ENCODE results near the gene CAMK2N2.

Gene CAMK2N2

DNA sequence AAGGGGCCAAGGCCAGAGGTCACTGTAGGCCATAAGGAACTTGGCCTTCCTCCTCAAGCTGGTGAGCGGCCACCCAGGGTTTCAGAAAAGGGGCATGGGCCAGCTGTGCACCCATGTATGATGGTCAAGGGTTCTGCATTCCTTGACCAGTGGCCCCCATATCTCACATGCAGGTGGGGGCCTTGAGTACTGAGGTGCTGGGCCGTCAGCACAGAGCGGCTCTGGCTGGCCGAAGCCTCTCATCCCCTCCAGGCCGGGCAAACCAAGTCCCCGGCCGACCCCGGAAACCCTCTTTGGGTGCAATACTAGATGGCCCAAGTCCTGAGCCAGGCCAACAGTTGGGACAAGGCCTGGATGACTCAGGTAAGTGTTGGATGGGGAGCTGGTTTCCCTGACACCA lies 22.1 kb downstream of the CAMK2N2 start:
- no peak for DNase-seq

DNA sequence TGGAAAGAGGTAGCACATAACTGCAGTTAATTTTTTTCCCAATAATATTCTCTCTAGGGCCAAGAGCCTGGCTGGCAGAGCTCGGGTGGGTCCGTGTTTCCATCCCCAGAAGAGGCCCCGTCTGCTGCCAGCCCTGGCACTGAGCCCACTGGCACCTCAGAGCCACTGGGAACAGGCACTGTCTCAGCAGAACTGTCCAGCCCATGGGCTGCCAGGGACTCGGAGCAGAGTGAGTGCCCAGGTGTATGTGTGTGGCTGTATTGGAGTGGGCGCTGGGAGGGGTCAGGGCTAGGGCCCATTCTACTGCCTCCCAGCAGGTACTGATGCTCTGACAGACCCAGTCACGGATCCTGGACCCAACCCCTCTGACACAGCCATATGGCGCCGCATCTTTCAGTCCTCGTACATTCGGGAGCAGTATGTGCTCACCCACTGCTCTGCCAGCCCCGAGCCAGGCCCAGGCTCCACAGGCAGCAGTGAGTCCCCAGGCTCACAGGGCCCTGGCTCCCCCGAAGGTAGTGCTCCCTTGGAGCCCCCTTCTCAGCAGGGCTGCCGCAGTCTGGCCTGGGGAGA lies 23.0 kb downstream of the CAMK2N2 start:
- no peak for DNase-seq

DNA sequence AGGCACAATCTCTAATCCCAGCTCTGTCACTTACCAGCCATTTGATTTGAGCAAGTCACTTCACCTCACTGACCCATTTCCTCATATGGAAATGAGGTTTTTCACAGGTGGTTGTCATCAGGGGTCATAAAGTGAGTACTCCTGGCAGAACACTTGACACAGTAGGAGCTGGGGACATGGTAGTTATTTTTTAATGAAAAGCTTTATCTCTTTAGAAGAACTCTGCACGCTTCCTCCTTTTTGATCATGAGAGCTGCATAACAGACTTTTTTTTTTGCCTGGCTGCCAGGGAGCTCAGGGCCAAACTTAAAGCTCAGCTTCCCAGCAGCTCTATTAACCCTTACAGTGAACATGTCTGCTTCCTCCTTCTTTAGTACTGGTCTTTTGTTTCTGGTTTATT lies 23.5 kb downstream of the CAMK2N2 start:
- DNase-seq = no peak

DNA sequence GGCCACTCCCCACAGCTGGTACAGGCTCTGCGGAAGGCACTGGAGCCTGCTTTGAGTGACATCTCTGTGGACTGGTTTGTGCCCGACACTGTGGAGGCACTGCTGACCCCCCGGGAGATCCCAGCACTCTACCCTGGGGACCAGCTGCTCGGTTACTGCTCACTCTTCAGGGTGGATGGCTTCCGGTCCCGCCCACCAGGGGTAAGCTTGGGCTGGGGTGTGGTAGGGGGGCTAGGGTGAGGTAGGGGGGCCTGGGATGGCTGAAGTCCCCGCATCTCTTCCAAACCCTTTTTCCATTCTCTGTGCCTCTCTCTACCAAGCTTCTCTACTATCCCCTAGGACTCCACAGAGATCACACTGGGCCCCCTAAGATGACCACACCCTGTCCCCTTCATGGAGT lies 24.1 kb downstream of the CAMK2N2 start:
- DNase-seq = no peak

DNA sequence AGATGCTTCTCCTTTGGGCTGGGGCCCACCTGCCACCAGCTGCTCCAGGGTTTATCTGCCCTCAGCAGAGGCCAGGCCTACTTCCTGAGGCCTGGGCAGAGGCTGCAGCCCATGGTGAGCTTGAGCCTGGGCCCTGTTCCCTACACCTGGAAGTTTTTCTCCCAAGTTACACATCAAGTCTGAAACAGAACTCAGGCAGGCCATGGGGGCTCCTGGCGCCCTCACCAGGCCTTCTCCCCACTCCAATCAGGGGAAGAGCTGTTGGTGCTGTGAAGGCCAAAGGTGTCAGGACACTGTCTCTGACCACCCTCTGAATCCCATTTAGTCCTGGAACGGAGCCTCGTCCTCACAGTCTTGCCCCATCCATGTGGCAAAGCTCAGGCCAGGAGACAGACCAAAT lies 24.7 kb downstream of the CAMK2N2 start:
- DNase-seq = no peak

DNA sequence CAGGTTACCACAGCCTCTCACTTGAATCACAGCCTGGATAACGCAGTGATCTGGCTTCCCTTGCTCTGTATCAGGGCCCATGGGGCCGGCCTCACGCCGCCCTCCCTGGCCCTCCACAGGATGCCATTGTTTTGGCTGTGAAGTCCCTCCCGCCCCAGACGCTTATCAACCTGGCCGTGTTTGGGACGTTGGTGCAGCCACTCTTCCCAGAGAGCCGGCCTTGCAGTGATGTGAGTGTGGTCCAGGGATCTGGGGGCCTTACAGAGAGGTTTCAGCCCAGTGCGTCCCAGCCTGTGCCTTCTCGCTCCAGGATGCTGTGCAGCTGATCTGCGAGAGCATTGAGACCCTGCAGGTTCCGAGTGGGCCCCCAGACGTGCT lies 25.3 kb downstream of the CAMK2N2 start:
- DNase-seq = no peak

DNA sequence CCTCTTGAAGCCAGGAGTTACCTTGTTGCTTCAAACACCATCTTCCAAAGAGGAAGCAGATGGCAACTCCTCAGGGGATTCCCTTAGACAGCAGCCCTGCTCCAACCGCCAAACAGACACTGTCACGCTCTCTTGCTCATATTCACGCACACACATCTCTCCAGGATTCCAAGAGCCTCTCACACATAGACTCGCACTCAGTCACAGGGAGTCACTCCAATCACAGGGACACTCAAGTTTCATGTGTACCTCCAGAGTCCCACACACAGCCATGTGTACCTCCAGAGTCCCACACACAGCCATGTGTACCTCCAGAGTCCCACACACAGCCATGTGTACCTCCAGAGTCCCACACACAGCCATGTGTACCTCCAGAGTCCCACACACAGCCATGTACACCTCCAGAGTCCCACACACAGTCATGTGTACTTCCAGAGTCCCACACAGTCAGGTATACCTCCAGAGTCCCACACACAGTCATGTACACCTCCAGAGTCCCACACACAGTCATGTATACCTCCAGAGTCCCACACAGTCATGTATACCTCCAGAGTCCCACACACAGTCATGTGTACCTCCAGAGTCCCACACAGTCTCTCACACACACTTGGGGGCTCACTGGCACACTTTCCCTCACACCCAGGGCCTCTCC lies 25.8 kb downstream of the CAMK2N2 start:
- no peak for DNase-seq

DNA sequence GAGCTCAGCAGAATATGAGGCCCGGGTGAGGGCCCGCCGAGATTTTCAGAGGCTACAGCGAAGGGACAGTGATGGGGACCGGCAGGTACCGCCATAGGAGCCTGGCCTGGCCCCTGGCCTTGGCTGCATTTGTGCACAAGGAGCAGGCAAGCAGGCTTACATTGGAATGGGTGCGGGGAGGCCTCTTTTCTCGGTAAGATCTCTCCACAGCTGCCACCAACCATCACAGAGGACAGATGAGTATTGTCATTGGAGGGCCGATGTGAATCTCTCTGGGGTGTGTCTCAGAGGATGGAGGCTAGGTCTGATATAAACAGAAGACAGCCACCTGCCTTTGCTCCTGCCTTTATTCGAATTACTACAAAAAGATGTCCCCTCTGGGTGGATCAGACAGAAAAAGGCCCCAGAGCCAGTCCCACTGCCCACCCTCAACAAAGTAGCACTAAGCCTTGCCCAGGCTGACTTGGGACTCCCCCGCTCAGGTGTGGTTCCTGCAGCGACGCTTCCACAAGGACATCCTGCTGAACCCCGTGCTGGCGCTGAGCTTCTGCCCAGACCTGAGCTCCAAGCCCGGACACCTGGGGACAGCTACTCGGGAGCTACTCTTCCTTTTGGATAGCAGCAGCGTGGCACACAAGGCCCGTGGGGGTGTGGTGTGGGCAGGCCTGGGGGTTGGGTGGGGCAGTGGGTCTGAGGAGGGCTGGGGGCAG lies 26.5 kb downstream of the CAMK2N2 start:
- no peak for DNase-seq

DNA sequence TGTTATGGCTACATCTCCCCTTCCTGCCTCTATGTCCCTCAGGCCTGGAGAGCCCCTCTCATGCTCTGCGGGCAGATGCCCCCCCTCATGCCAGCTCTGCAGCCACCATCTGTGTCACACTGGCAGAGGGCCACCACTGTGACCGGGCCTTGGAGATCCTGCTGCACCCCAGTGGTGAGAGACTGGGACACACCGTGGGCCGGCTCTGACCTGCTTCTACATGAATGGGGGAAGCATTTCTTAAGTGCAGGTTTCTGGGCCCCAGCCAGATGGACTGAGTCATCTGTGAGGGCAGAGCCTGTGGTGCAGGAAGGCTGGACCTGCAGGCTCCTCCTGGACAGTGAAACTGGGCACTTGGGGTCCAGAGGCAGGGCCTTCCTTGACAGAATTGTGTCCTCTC lies 27.1 kb downstream of the CAMK2N2 start:
- no peak for DNase-seq

DNA sequence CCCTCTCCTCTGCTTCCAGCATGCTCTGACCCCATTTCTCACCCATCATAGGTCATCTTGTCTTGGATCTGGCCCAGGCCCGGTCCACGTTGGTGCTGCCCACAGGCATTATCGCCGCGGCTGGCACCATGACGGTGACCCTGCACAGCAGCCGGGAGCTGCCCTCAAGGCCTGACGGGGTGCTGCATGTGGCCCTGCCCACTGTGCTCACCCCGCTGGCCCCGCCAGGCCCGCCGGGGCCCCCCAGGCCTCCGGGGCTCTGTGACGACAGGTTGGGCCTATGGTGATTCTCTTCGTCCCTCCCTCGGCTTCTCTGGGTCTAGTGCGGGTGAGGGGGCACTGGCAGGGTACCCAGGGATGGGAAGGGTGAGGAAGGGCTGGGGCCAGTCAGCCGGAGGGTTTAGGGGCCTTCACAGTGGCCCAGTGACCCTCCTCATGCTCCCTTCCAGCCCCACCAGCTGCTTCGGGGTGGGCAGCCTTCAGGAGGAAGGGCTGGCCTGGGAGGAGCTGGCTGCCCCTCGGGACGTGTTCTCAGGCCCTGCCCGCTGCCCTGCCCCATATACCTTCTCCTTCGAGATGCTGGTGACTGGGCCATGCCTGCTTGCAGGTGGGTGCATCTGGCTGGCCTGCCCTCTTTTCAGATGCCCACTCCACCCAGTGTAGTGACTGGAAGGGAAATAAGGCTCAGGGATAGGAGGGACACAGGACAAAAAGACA lies 28.1 kb downstream of the CAMK2N2 start:
- no peak for DNase-seq

DNA sequence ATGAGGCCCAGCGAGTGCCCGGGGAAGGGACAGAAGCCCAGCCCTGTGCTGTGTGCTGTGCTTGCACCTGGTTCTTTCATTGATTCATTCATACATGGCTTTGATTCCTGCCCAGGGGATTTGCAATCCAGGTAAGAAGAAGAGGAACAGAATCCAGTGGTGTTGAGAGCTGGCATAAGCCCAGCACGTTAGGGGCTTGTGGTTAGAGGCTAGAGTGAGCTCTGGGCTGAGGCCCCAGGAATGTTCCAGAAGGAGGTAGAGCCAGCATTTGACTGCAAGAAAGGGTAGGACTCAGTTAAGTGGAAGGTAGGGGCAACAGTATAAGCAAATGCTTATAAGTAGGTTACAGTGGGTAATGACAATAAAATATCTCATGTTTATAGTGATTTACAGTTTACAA lies 29.7 kb downstream of the CAMK2N2 start:
- no peak for DNase-seq

DNA sequence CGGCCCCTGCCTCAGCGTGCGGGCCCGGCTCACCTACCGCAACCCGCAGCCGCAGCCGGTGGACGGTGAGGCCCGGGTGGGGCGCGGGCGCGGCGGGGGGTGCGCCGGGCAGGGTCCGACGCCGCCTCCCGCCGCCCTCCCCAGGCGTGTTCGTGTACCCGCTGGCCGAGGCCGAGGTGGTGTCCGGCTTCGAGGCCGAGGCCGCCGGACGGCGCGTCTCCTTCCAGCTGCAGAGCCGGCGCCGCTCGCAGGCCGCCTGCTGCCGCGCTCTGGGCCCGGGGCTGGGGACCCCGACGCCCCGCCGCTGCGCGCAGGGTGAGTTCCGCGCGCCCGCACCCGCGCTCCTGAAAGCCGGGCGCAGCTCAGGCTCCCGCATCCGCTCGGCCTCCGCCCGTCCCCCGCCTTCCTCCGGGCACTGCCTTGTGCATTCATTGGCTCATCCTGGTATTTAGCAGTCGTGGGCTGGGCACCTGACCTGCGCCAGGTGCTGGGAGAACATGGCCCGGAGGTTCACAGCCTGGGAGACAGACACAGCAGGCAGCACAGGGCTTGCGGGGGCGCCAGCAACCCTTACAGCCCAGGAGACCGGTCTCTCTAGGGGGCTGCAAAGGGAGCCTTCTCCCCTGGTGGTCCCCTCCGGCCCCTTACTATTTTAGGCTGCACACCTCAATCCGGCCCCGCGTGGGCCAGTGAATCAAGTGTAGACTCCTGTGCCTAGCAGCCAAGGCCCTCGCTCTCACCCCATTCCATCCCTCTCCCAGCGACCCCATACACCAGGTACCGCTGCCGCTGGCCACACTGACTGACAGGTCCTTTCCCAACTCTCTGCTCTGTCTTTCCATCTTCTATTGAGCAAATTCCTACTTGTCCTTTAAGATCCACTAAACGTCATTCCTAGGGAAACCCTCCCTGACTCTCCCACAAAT lies 30.5 kb downstream of the CAMK2N2 start:
- DNase-seq = no peak

DNA sequence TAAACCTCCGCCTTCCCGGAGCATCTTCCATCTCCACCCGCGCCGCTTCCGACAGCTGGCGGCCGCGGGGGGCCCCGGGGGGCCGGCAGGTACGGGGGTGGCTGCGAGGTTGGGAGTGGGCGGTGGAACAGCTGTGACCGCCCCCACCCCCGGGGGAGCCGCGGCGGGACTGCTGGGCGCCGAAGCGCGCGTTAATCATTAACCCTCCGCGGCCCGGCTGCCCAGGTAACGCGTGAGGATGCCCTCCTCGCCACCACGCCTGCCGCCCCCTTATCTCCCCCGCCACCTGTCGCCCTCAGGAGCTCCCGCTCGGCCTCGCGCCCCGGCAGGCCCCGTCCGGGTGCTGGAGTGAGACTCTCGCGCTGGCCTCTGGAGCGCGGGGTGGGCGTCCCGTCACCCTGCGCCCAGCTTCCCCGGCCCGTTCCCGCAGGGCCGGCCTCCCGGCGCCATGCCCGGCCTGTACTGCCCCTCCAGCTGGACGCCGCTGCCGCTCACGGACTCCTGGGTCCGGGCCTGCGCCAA lies 31.2 kb downstream of the CAMK2N2 start:
- no peak for DNase-seq

DNA sequence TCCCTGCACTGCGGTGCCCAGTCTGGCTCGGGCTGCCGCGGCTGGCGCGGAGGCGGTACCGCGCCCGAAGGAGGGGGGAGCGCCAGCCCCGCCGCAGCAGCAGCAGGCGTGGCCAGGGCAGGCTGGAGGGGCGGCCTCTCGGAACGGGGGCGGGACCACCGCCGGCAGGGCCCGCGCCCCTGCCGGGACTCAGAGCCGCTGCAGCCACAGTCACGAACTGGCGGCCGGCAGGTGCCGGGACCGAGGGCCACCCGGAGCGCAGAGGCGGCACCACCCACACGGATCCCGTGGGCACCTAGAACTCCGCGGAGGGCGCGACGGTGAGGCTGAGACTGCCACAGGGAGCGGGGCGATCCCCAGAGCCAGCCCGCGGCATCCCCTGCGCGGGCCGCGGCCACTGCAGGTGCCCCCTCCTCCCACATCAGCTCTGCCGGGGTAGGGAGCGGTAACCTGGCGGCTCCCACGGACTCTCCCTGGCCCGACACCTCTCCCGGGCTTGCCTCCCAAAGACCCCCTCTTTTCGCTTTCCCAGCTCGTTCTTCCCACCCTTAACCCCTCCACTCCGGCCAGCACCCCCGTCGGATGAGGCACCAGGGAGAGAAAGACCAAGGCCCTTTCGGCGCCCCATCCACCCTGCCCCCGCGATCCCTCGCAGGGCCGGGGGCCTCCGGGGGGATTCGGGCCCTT lies 31.8 kb downstream of the CAMK2N2 start, which contains the start of gene VWA5B2:
TSS of gene VWA5B2 (plus strand) at position 192 of the 687 bp plus-strand sequence. CDS start 944 bp downstream, outside the sequence.
- DNase-seq = peak; percentile 52

DNA sequence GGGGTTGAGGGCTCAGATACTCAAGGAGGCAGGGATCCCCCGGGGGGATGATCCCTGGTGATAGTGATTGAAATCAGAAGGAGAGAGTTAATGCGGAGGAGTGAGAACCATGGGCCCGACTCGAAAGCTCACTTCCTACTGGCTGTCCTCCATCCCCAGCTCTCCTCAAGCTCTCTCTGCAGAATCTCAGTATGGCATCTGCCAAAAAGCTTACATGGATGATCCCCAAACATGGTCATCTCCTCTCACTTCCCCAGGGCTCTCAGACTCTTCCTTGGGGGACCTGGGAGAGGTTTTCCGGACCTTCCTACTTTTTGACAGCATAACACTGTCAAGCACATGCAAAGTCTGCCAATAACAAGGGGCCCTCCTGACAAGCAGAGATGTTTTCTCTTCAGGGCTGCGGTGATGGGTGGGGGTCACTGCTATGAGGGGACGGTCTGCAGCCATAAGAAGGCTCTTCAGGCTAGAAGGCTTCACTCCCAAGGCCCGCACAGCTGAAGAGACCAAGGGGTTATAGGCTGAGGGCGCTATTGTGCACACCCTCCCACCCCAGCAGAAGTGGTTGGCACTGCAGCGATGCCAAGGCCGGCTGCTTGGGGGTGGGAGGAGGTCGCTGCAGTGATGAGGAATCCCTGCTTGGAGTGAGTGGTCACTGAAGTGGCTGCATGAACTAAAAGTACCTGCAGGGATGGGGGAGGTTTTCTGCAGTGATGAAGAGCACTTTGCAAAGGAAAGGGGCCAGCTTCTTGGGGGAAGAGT lies 32.8 kb downstream of the CAMK2N2 start:
- no peak for DNase-seq

DNA sequence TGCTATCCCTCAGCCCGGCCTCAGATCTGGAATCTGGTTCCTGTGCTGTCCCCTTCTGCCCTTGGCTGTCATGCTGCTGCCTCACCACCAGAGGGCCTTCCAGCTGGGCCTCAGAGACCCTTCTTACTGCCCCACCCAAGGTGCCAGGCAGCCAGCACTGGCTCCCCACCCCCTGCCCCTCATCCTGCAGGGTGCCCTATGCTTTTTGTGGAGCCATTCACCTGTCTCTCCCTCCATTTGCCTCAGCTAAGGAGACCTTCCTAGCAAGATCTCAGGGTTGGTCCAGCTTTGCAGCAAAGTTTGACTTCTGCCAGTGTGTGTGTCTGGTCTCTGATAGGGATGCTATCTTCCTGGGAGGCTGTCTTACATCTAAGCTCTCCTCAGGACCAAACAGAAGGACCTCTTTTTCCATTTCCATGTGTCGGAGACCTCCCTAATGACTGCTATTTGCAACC lies 33.8 kb downstream of the CAMK2N2 start:
- peak; percentile 56 for DNase-seq

DNA sequence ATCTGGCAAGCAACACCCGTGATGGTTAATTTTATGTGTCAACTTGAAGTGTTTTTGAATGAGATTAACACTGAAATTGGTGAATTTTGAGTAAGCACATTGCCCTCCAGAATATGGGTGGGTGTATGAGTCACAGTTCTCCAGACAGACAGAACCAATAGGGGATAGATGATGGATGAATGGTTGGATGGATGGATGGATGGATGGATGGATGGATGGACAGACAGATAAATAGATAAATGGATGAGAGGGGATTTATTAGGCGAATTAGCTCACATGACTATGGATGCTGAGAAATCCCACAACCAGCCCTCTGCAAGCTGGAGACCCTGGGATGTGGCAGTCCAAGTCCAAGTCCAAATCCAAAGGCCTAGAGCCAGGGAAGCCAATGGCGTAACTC lies 37.4 kb downstream of the CAMK2N2 start:
- DNase-seq = no peak

DNA sequence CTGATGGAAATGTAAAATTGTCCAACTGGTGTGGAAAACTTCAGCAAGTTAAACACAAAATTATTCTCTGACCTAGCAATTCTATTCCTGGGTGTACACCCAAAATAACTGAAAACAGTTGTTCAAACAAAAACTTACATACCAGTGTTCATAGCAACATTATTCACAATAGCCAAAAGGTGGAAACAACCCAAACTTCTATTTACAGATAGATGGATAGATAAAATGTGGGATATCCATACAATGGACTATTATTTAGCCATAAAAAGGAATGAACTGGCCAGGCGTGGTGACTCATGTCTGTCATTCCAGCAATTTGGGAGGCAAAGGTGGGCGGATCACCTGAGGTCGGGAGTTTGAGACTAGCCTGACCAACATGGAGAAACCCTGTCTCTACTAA lies 38.8 kb downstream of the CAMK2N2 start:
- no peak for DNase-seq

DNA sequence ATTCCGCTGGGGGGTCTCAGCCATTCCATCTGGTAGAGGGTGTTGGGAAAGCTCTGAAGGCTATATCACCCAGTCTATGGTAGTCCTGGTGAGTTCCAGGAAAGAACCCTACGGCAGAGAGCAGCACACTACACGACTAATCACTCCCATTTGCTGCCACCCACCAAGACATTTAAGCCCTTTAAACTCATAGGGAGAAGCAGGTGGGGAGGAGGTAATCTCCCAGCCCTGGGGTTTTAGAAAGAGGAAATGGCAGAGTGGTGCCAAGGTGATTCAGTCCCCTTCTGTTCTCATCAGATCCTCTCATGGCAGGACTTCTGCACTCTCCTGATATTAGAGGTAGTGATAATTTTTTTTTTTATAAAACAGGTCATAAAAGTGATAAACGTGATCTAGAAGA lies 42.5 kb downstream of the CAMK2N2 start:
- DNase-seq = no peak

DNA sequence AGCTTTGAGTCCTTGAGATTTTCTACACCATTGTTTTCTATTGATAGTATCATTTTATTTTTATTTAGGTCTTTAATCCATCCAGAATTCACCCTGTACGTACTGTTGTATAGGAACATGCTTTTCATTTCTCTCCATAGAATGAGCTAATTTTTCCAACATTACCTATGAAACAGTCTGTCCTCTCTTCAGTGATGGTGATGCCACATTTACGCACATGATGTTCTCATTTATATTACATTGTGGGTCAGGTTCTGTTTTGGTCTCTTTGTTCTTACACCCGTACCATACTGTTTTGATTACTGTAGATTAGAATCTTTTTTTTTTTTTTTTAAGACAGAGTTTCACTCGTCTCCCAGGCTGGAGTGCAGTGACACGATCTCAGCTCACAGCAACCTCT lies 49.6 kb downstream of the CAMK2N2 start:
- DNase-seq = no peak

DNA sequence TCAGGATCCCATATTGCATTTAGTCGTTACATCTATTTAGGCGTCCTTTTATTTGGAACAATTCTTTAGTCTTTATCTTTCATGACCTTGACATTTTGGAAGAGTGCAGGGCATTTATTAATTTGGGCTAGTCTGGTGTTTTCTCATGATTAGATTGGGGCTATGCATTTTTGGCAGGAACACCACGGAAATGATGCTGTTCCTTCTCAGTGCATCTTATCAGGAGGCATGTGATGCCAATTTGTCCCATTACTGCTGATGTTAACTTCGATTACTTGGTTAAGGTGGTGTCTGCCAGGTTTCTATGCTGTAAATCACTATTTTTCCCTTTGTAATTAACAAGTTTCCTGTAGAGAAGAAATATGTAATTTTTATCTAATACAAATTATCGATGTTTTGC lies 50.1 kb downstream of the CAMK2N2 start:
- no peak for DNase-seq
